HG03442 (cell line): Measurements from ENCODE around the gene COL5A1.

Experiments used
- ATAC-seq: cut with Tn5 transposase; IDR thresholded peaks from one replicate; pipeline ENCODE4 v1.9.1; 2021; ENCODE audit warnings: mild to moderate bottlenecking, moderate library complexity; ENCODE audit not compliant: unreplicated experiment

COL5A1 gene

GRCh38 chr9:134864821-134865190 lies 223.2 kb downstream of the COL5A1 start:
- ATAC-seq: no peak

- ATAC-seq: no peak
Observed at GRCh38 chr9:134867917-134868750, 226.5 kb downstream of the COL5A1 start.

GRCh38 chr9:134868751-134869553 lies 227.3 kb downstream of the COL5A1 start:
- ATAC-seq: no peak

- no peak for ATAC-seq
Observed at GRCh38 chr9:134869554-134870300, 228.1 kb downstream of the COL5A1 start.

- ATAC-seq: no peak
Observed at GRCh38 chr9:134870301-134870694, 228.7 kb downstream of the COL5A1 start.

- ATAC-seq: no peak
Observed at GRCh38 chr9:134870746-134871662, 229.4 kb downstream of the COL5A1 start.

GRCh38 chr9:134871697-134872340 lies 230.2 kb downstream of the COL5A1 start:
- ATAC-seq: no peak

- no peak for ATAC-seq
Observed at GRCh38 chr9:134872482-134873231, 231.1 kb downstream of the COL5A1 start.

- ATAC-seq: no peak
Observed at GRCh38 chr9:134875371-134875770, 233.8 kb downstream of the COL5A1 start.

- no peak for ATAC-seq
Observed at GRCh38 chr9:134877541-134877940, 235.9 kb downstream of the COL5A1 start.

- ATAC-seq: no peak
Observed at GRCh38 chr9:134879664-134880483, 238.3 kb downstream of the COL5A1 start.

GRCh38 chr9:134880484-134881312 lies 239.1 kb downstream of the COL5A1 start, which contains the start of gene FCN2:
Gene FCN2 (plus strand): TSS chr9:134880810. CDS start chr9:134880822, 12 bp downstream.
- ATAC-seq: no peak

GRCh38 chr9:134881313-134881670 lies 239.7 kb downstream of the COL5A1 start:
- no peak for ATAC-seq

GRCh38 chr9:134882204-134882785 lies 240.7 kb downstream of the COL5A1 start:
- no peak for ATAC-seq

- ATAC-seq: no peak
Observed at GRCh38 chr9:134883040-134883782, 241.6 kb downstream of the COL5A1 start.

- no peak for ATAC-seq
Observed at GRCh38 chr9:134884492-134884891, 242.9 kb downstream of the COL5A1 start.
